MM.1S (cell line): ENCODE data around the gene MARCHF9.

Experiments
- DNase-seq: peaks from one replicate; pipeline ENCODE4 v3.0.0-alpha.2; 2015
- H2AFZ ChIP-seq: fragments of 300-600 bp; sonication (generic); 2 replicates; pipeline ENCODE4 v1.6.0; 2016; ENCODE audit warnings: antibody characterized with exemption, low read length
- H3F3A ChIP-seq: fragments of 300-600 bp; sonication (generic); 2 replicates; pipeline ENCODE4 v1.6.1; 2016; ENCODE audit warnings: mild to moderate bottlenecking, antibody characterized with exemption, low read length, moderate library complexity, mixed read lengths; ENCODE audit not compliant: insufficient read depth
- H3K27ac ChIP-seq: fragments of 300-600 bp; sonication (generic); 2 replicates; pipeline ENCODE4 v1.5.1; 2016; ENCODE audit warnings: mild to moderate bottlenecking, low read length
- H3K27me3 ChIP-seq: fragments of 300-600 bp; sonication (generic); replicated peaks from 2 replicates; pipeline ENCODE4 v1.6.0; 2016; ENCODE audit warnings: low read length; ENCODE audit not compliant: insufficient read depth
- H3K36me3 ChIP-seq: fragments of 300-600 bp; sonication (generic); replicated peaks from 2 replicates; pipeline ENCODE4 v1.6.1; 2016; ENCODE audit warnings: mild to moderate bottlenecking, low read length, mixed read lengths; ENCODE audit not compliant: insufficient read depth
- H3K4me1 ChIP-seq: fragments of 300-600 bp; sonication (generic); 2 replicates; pipeline ENCODE4 v1.6.1; 2016; ENCODE audit warnings: low read length, mixed read lengths
- H3K4me2 ChIP-seq: fragments of 300-600 bp; sonication (generic); 2 replicates; pipeline ENCODE4 v1.6.0; 2016; ENCODE audit warnings: low read depth, low read length
- H3K4me3 ChIP-seq: fragments of 300-600 bp; sonication (generic); 2 replicates; pipeline ENCODE4 v1.5.1; 2016; ENCODE audit warnings: low read length, mixed read lengths
- H3K79me2 ChIP-seq: fragments of 300-600 bp; sonication (generic); 2 replicates; pipeline ENCODE4 v1.6.1; 2016; ENCODE audit warnings: mixed run types, low read length, mixed read lengths
- H3K9ac ChIP-seq: fragments of 300-600 bp; sonication (generic); 2 replicates; pipeline ENCODE4 v1.6.1; 2016; ENCODE audit warnings: low read length, mixed read lengths
- H3K9me2 ChIP-seq: fragments of 300-600 bp; sonication (generic); replicated peaks from 2 replicates; pipeline ENCODE4 v1.6.1; 2016; ENCODE audit warnings: mild to moderate bottlenecking, low read length, mixed read lengths; ENCODE audit not compliant: insufficient read depth
- H3K9me3 ChIP-seq: fragments of 300-600 bp; sonication (generic); replicated peaks from 2 replicates; pipeline ENCODE4 v1.6.1; 2016; ENCODE audit warnings: mild to moderate bottlenecking, low read length, mixed read lengths; ENCODE audit not compliant: insufficient read depth
- H4K20me1 ChIP-seq: fragments of 300-600 bp; sonication (generic); 2 replicates; pipeline ENCODE4 v1.6.1; 2016; ENCODE audit warnings: mild to moderate bottlenecking, low read length, moderate library complexity, mixed read lengths; ENCODE audit not compliant: insufficient read depth
- CTCF ChIP-seq: fragments of 300-600 bp; sonication (generic); IDR thresholded peaks from 2 replicates; pipeline ENCODE4 v1.5.1; 2016; ENCODE audit warnings: antibody characterized with exemption, low read length, mixed read lengths
- EZH2 ChIP-seq: fragments of 300-600 bp; sonication (generic); optimal IDR thresholded peaks from 2 replicates; pipeline ENCODE3; 2017; ENCODE audit warnings: low read depth, mild to moderate bottlenecking, antibody characterized with exemption, low read length, mixed read lengths
- EZH2phosphoT487 ChIP-seq: fragments of 300-600 bp; sonication (generic); IDR thresholded peaks from 2 replicates; pipeline ENCODE4 v1.6.1; 2018; ENCODE audit warnings: antibody characterized with exemption, low read length

MARCHF9 gene

GRCh38 chr12:57732726-57733593 is 21.9 kb upstream of the MARCHF9 start:
- H3K79me2 ChIP-seq = 0 out of 2 replicates have a peak, but pooled peaks cover 4% of the 10 kb centered on the region
- no peaks in the 10 kb centered on the region for H3K4me1 ChIP-seq
- H3K27me3 ChIP-seq = no peaks in the 10 kb centered on the region
- no peaks in the 10 kb centered on the region for H3K9me2 ChIP-seq
- no peaks in the 10 kb centered on the region for H3K36me3 ChIP-seq
- H3K4me2 ChIP-seq = no peak overlapping the region
- H3K27ac ChIP-seq = no peak overlapping the region
- H4K20me1 ChIP-seq = no peaks in the 10 kb centered on the region
- no peak overlapping the region for H3K9ac ChIP-seq
- no peak overlapping the region for H2AFZ ChIP-seq
- H3F3A ChIP-seq = no peaks in the 10 kb centered on the region
- H3K4me3 ChIP-seq = no peak overlapping the region
- no peaks in the 10 kb centered on the region for H3K9me3 ChIP-seq
- DNase-seq = no peak
- no peak for TF ChIP-seq EZH2
- no peak for TF ChIP-seq EZH2phosphoT487
- TF ChIP-seq CTCF = no peak

DNA sequence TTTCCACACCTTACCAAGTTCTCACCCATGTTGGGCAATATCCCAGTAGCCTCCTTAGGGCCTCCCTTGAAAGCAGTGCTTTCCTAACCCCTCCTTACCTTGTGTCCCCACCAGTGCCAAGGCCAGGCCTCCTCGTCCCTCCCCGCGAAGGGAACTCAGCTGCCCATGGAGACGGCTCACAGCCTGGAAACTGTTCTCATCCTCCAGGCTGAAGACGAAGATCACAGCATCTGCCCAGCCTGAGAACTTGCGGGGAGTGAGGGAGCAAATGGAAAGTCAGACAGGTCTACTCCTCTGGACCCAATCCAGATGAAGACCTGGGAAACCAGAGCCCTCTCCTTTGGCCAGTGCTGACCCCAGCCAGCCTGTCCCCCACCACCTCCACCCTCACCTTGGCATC is 21.0 kb upstream of the MARCHF9 start:
- H2AFZ ChIP-seq = no peak overlapping the region
- H3F3A ChIP-seq = no peaks in the 10 kb centered on the region
- no peak overlapping the region for H3K4me3 ChIP-seq
- H3K36me3 ChIP-seq = no peaks in the 10 kb centered on the region
- no peak overlapping the region for H3K4me2 ChIP-seq
- H3K9me3 ChIP-seq = no peaks in the 10 kb centered on the region
- no peaks in the 10 kb centered on the region for H3K4me1 ChIP-seq
- no peak overlapping the region for H3K9ac ChIP-seq
- no peak for TF ChIP-seq EZH2phosphoT487
- no peak for TF ChIP-seq CTCF
- no peak for TF ChIP-seq EZH2
- H3K27ac ChIP-seq = no peak overlapping the region
- no peaks in the 10 kb centered on the region for H3K27me3 ChIP-seq
- H4K20me1 ChIP-seq = no peaks in the 10 kb centered on the region
- no peaks in the 10 kb centered on the region for H3K9me2 ChIP-seq
- peaks cover 5% of the 10 kb centered on the region for H3K79me2 ChIP-seq
- no peak for DNase-seq

DNA sequence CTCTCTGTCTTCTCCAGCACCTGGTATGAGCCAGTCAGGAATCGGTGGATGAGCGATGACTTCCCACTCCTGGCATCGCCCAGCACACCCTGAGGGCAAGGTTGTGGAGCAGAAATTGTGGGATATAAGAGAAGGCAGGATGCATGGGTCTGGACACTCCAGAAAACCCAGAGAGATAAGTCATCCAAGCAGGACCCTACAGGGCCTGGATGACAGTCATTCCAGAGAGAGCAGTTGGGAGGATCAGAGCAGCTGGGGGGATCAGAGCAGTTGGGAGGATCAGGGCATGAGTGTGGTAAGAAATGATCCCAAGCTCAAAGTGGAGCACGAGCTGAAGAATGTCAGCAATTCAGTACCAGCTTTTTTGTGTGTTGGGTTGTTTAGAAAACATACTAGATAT is 20.3 kb upstream of the MARCHF9 start:
- H4K20me1 ChIP-seq = no peaks in the 10 kb centered on the region; the same call in 1 of the 2 replicates
- no peak overlapping the region for H3K9ac ChIP-seq
- TF ChIP-seq EZH2phosphoT487 = no peak
- no peak for TF ChIP-seq EZH2
- TF ChIP-seq CTCF = no peak
- no peaks in the 10 kb centered on the region for H3K9me2 ChIP-seq
- no peaks in the 10 kb centered on the region for H3K27me3 ChIP-seq
- no peak overlapping the region for H3K27ac ChIP-seq
- no peaks in the 10 kb centered on the region for H3K4me1 ChIP-seq
- H3K79me2 ChIP-seq = peaks cover 11% of the 10 kb centered on the region
- H3K4me3 ChIP-seq = no peak overlapping the region
- H2AFZ ChIP-seq = no peak overlapping the region
- no peak for DNase-seq
- H3F3A ChIP-seq = no peaks in the 10 kb centered on the region
- no peaks in the 10 kb centered on the region for H3K36me3 ChIP-seq
- H3K9me3 ChIP-seq = no peaks in the 10 kb centered on the region
- no peak overlapping the region for H3K4me2 ChIP-seq
